EH (cell line): ENCODE data around the gene ANTXR1.
A peak's percentile ranks its signal among the peaks of the same experiment; 100 is the strongest.

Experiments
- DNase-seq: peaks from one replicate; pipeline ENCODE4 v3.0.0-alpha.2; 2015; ENCODE audit warnings: low read depth

ANTXR1 gene

DNA sequence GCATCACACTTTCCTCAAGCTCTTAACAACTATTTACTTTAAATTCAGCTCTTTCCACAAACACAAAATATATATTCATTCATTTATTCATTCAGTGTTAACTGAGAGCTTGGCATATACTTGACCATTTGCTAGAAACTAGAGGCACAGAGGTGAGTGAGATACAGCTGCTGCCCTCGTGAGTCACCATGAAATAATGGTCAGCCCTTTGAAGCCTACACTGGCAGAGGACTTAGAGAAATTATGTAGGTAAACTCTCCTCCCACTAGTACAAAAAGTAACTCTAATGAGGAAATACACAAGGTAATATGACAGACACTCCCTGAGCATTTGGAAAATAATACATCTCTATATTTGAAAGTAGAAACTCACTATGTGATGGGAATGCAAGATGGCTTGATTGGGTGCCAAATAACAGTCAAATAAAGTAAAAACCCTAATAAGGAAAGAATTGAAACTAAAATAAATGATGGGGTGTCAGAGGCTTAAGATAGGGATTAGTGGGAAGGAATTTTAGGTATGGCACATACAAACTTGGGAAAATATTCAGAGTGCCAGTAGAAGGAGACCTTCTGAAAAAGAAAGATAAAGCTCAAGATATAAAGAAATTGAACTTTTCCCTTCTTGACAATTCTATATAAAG is 61.1 kb downstream of the ANTXR1 start:
- peak; percentile 66 for DNase-seq

- no peak for DNase-seq
Measured at GRCh38 chr2:69074918-69075317, 61.9 kb downstream of the ANTXR1 start.

GRCh38 chr2:69075486-69075885 is 62.5 kb downstream of the ANTXR1 start:
- no peak for DNase-seq

DNA sequence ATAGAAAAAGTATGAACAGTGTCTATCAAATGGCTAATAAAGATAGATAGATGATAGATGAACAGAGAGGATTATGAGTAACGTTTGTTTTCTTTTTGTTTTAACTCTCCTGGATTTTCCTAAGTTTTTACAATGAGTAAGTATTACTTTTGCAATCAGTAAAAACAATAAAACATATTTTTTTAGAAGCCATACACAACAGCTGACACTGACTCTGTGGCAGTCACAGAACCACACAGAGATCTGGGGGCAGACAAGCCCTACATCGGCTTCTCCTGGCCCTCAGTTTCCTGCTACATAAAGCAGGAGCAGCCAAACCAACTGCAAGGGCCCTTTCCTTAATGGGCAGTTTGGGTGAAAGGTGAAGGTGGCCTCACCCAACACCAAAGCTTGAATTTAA is 63.6 kb downstream of the ANTXR1 start:
- no peak for DNase-seq

- no peak for DNase-seq
Measured at GRCh38 chr2:69077252-69077950, 64.4 kb downstream of the ANTXR1 start.

GRCh38 chr2:69080071-69080470 is 67.1 kb downstream of the ANTXR1 start:
- DNase-seq: no peak

DNA sequence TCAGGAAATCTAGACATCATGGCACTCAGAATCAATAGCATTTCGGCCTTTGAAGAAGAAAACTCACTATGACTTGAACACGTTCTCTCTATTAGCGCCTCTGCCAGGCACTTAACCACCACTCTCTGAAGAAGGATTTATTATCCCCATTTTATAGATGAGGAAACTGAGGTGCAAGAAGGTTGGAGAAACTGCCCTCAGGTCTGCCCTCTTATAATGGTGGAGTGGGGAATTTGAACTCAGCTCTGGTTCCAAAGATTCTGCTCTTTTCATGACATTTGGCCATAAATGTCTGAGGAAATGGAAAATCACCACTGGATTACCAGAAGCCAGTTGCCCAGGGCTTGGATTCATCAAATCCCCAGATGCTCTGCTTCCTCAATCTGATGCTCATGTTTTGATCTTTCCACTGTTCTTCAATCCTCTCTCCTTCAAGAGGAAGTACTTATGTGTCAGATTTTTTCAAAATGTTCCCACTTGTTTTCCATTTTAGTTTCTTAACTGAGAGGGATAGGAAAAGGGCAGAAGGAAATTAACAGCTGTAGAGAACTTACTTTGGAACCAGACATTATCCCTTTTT is 68.1 kb downstream of the ANTXR1 start:
- no peak for DNase-seq

GRCh38 chr2:69081757-69082156 is 68.8 kb downstream of the ANTXR1 start:
- no peak for DNase-seq

DNA sequence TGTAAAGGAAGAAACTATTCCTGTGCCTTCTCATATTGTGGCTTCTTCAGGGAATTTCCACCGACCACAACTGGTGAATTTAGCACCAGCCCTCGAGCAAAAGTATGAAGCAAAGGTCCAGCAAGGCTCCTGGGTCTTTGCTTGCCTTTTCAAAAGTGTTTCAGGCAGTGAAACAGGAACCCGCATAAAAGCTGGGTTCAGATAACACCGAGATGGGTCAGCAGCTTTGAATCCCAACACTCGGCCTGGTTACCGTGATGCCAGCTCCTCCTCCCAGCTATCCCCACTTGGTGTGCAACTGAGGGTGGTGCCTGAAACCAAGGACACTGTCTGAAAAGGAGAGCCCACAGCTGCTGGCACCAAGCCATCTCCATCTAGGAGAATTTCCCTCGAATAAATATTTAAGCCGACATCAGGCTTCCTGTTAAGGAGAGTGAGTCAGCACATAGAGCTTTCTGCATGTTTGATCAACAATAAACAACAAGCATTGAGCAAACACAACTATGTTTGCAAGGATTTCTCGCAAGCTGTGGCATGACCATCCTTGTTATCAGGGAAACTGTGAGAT is 69.5 kb downstream of the ANTXR1 start:
- DNase-seq: peak; percentile 85

DNA sequence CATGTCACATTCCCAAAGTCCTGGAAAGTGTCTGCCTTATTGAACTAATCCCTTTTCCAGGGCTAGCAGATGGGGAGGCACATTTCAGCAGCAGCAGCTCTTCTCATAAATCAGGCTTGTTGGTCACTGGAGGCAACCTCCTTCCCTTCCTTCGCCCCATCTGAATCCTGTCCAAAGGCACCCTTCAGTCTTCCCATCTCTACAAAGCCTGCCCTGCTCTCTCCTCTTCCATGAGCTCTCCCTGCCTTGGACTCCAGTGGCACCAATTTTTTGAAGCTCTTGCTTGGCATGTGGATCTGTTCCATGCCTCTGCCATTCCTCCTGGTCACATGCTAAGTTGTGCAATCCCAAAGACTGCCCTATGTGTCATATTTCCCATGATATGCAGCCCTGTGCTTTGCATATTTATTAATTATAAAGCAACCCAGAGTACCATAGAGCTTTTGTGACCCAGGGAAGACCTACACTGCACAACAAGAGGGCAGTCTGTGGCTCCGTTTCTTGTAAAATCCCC is 70.3 kb downstream of the ANTXR1 start:
- peak; percentile 62 for DNase-seq

DNA sequence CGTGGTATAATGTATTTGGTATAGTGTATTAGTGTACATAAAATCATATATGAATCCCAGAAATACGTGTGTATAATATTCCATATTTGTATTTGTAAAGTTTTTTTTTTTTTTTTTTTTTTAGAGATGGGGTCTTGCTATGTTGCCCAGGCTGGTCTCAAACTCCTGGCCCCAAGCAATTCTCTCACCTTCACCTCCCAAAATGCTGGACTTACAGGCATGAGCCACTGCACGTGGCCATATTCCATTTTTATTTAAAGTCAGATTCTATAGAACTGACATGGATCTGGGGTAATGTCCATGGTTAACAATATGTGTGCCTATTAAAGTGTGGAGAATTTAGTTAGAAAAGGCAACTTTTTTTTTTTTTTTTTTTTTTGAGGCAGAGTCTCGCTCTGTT is 71.5 kb downstream of the ANTXR1 start:
- no peak for DNase-seq

GRCh38 chr2:69086466-69086865 is 73.5 kb downstream of the ANTXR1 start:
- no peak for DNase-seq

- DNase-seq: no peak
Measured at GRCh38 chr2:69087211-69087911, 74.4 kb downstream of the ANTXR1 start.

DNA sequence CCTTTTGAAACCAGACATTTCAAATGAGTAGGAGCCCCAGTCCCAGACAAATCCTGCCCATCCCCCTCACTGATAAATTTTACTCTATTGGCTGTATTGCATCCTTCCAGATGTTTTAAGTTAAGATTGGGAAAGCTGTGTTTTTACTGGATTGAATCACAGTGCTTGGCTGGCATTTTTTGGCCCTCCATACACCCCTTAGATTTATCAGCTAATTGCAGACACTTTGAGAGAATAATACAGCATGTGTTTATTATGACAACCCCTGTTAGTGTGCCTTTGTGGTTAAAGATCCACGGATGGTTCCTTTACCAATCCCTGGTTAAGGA is 74.9 kb downstream of the ANTXR1 start:
- DNase-seq: peak; percentile 59

GRCh38 chr2:69088466-69088865 is 75.5 kb downstream of the ANTXR1 start:
- peak; percentile 44 for DNase-seq

DNA sequence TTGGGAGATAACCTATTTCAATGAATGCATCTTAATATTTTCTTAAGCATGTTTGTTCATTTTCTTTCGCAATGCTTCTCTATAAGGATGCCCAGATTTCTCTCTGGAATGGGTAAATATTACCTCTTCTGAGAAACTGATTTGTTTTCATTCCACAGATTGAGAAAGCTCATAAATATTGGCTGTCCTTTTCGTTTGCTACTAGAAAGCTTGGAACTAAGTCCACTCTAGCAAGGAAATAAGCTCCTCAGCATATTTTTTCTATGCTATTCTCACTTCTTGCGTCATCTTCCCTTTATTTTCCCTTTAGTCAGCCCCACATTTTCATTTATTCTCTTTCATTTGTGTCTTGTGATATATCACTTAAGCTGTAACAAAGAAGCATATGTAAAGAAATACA is 76.3 kb downstream of the ANTXR1 start:
- no peak for DNase-seq

GRCh38 chr2:69089998-69090397 is 77.0 kb downstream of the ANTXR1 start:
- no peak for DNase-seq

- no peak for DNase-seq
Measured at GRCh38 chr2:69090820-69091219, 77.8 kb downstream of the ANTXR1 start.

DNA sequence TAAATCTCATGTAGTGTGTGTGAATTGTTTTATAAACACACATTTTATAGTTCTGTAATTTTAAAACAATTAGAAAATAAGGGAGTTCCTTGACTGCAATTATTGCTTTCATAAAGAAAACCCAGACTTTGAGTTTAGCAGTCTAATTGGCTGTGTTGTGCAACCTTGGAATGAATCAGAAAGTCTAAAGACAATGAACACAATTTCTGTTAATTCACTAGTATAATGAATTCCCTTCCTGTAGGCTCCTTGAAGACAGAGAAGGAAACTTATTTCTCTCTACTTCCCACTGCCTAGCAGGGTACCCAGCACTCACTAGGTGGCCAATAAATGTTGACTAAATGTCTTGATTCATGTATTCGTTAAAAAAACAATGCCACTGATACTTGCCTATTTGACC is 79.9 kb downstream of the ANTXR1 start:
- peak; percentile 32 for DNase-seq

GRCh38 chr2:69095305-69095704 is 82.3 kb downstream of the ANTXR1 start:
- DNase-seq: peak; percentile 74

- no peak for DNase-seq
Measured at GRCh38 chr2:69096326-69097095, 83.5 kb downstream of the ANTXR1 start.

DNA sequence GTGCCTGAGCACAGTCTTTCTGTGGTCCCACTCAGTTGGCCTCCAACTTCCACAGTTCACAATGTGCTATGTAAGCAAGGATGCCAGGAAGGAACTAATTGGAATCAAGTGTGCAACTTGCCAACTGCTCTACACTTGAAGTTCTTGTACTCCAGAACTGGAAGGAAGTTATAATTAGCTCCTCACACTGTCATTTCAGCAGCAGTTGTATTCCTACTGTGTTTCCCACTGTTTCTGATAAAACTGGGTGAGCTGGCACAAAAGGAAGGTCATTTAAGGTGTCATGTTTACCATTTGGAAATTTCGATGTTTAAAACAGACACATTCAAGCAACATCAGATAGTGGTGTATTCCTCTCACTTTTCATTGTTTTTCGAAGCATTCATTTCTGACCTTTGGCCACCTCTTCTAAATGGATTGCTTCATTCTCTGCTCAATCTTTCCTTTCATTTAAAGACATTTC is 84.2 kb downstream of the ANTXR1 start:
- DNase-seq: no peak
